ENCODE results near the gene NMRAL1.

DNA sequence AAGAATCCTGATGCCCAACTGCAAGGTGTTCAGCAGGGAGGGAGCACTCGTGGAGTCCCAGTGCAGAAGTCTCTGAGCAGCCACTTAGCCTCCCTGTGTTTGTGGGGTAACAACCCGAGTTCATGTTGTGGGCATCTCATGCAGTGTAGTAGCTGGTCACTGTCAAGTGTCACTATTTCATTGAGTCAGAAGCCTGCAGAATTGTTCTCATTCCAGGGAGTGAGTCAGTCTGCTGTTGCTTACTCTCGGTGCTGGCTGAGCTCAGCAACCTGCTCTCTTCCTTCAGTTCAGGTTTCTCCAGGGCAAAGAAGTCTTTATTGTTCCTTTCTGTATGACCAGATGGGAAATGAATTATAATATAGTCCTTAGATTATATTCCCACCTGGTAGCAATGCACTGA, 25.8 kb upstream of the NMRAL1 start:
- TF ChIP-seq, protein P1, sequence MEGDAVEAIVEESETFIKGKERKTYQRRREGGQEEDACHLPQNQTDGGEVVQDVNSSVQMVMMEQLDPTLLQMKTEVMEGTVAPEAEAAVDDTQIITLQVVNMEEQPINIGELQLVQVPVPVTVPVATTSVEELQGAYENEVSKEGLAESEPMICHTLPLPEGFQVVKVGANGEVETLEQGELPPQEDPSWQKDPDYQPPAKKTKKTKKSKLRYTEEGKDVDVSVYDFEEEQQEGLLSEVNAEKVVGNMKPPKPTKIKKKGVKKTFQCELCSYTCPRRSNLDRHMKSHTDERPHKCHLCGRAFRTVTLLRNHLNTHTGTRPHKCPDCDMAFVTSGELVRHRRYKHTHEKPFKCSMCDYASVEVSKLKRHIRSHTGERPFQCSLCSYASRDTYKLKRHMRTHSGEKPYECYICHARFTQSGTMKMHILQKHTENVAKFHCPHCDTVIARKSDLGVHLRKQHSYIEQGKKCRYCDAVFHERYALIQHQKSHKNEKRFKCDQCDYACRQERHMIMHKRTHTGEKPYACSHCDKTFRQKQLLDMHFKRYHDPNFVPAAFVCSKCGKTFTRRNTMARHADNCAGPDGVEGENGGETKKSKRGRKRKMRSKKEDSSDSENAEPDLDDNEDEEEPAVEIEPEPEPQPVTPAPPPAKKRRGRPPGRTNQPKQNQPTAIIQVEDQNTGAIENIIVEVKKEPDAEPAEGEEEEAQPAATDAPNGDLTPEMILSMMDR (IDR thresholded peaks at IDR 0.05) = no peak
- TF ChIP-seq POLR2A (IDR thresholded peaks at IDR 0.05) = no peak

Measured in uterus (tissue), 2 donors.